Colon (tissue), 2 donors: ENCODE data around the gene RHOBTB1.

Experiments used
- FAIRE-seq: peaks from 2 replicates; lab custom pipeline; 2012; peaks lifted over from hg19 to GRCh38; lab: Jason Lieb, UNC
- donor health status: control.
- donor health status: control.

The RHOBTB1 gene

GRCh38 chr10:60905580-60905979 lies 38.4 kb downstream of the RHOBTB1 start:
- FAIRE-seq, result no peak

- no peak for FAIRE-seq
These were observed 40.9 kb downstream of the RHOBTB1 start for GRCh38 chr10:60903096-60903495.

- FAIRE-seq, result no peak
These were observed 42.3 kb downstream of the RHOBTB1 start for GRCh38 chr10:60901561-60902235.

- FAIRE-seq, result no peak
These were observed 44.7 kb downstream of the RHOBTB1 start for GRCh38 chr10:60899266-60899665.

- no peak for FAIRE-seq
These were observed 45.7 kb downstream of the RHOBTB1 start for GRCh38 chr10:60898321-60898720.

GRCh38 chr10:60896810-60897209 lies 47.2 kb downstream of the RHOBTB1 start:
- FAIRE-seq, result no peak

- no peak for FAIRE-seq
These were observed 48.0 kb downstream of the RHOBTB1 start for GRCh38 chr10:60896033-60896432.

GRCh38 chr10:60894786-60895185 lies 49.2 kb downstream of the RHOBTB1 start:
- FAIRE-seq, result no peak

- FAIRE-seq, result no peak
These were observed 50.8 kb downstream of the RHOBTB1 start for GRCh38 chr10:60893231-60893630.

GRCh38 chr10:60892571-60892970 lies 51.4 kb downstream of the RHOBTB1 start:
- no peak for FAIRE-seq

- no peak for FAIRE-seq
These were observed 53.2 kb downstream of the RHOBTB1 start for GRCh38 chr10:60890811-60891210.

GRCh38 chr10:60883187-60883586 lies 60.8 kb downstream of the RHOBTB1 start:
- FAIRE-seq, result no peak

- FAIRE-seq, result no peak
These were observed 65.8 kb downstream of the RHOBTB1 start for GRCh38 chr10:60878224-60878623.

GRCh38 chr10:60877777-60878120 lies 66.2 kb downstream of the RHOBTB1 start:
- no peak for FAIRE-seq

GRCh38 chr10:60877061-60877776 lies 66.8 kb downstream of the RHOBTB1 start:
- no peak for FAIRE-seq

- no peak for FAIRE-seq
These were observed 70.2 kb downstream of the RHOBTB1 start for GRCh38 chr10:60873758-60874157.

GRCh38 chr10:60872451-60872850 lies 71.5 kb downstream of the RHOBTB1 start:
- FAIRE-seq, result no peak

GRCh38 chr10:60871215-60871614 lies 72.8 kb downstream of the RHOBTB1 start:
- no peak for FAIRE-seq

- FAIRE-seq, result no peak
These were observed 73.2 kb downstream of the RHOBTB1 start for GRCh38 chr10:60870803-60871202.

GRCh38 chr10:60870416-60870728 lies 73.6 kb downstream of the RHOBTB1 start:
- FAIRE-seq, result no peak

GRCh38 chr10:60869652-60870415 lies 74.2 kb downstream of the RHOBTB1 start:
- FAIRE-seq, result no peak

- FAIRE-seq, result no peak
These were observed 75.0 kb downstream of the RHOBTB1 start for GRCh38 chr10:60868946-60869345.

- no peak for FAIRE-seq
These were observed 78.7 kb downstream of the RHOBTB1 start for GRCh38 chr10:60865198-60865783.
